ENCODE results near the gene EMC1. TPM values are rescaled to one million over a fixed set of nuclear protein-coding genes. Genes with fewer than 3 reads are reported as not detected.

EMC1 gene
- total and polyA plus RNA-seq, 9 donors = 15.0 to 53.9 (median 34.4) TPM

- H3K4me1 ChIP-seq (ENCODE audit: insufficient read depth) = no peaks in the 10 kb centered on the region
- H3K4me3 ChIP-seq = no peak overlapping the region
- H3K27me3 ChIP-seq = no peaks in the 10 kb centered on the region
- 78 to 86% (median 85%) methylated on average over 11 of the region's 11 CpGs for WGBS, 3 donors
- H3K27ac ChIP-seq = no peak overlapping the region
- DNase-seq = no peak
- H3K9me3 ChIP-seq = no peaks in the 10 kb centered on the region
- intact Hi-C loops (cut with DNase I) = no loop called here
- no peaks in the 10 kb centered on the region for H3K36me3 ChIP-seq
- TF ChIP-seq CTCF (IDR thresholded peaks at IDR 0.05) = no peak
- no peak for TF ChIP-seq EP300 (IDR thresholded peaks at IDR 0.05)
- TF ChIP-seq POLR2A (IDR thresholded peaks at IDR 0.05) = no peak
Observed at GRCh38 chr1:19268445-19268844, 17.1 kb upstream of the EMC1 start.

- no peak overlapping the region for H3K4me3 ChIP-seq
- H3K4me1 ChIP-seq (ENCODE audit: insufficient read depth) = no peaks in the 10 kb centered on the region
- H3K27ac ChIP-seq = no peak overlapping the region
- no peaks in the 10 kb centered on the region for H3K9me3 ChIP-seq
- DNase-seq = no peak
- no peaks in the 10 kb centered on the region for H3K27me3 ChIP-seq
- TF ChIP-seq EP300 (IDR thresholded peaks at IDR 0.05) (no peak), POLR2A (IDR thresholded peaks at IDR 0.05) (no peak), CTCF (IDR thresholded peaks at IDR 0.05) (no peak)
- 84 to 91% (median 91%) methylated on average over 5 of the region's 5 CpGs for WGBS, 3 donors
- intact Hi-C loops (cut with DNase I) = no loop called here
- no peaks in the 10 kb centered on the region for H3K36me3 ChIP-seq
Observed at GRCh38 chr1:19262744-19263143, 11.4 kb upstream of the EMC1 start.

- H3K9me3 ChIP-seq = no peaks in the 10 kb centered on the region
- 50 to 74% (median 62%) methylated on average over 5 of the region's 5 CpGs for WGBS, 3 donors
- H3K36me3 ChIP-seq = no peaks in the 10 kb centered on the region
- H3K4me3 ChIP-seq = no peak overlapping the region
- intact Hi-C loops (cut with DNase I) = no loop called here
- H3K4me1 ChIP-seq (ENCODE audit: insufficient read depth) = no peaks in the 10 kb centered on the region
- no peaks in the 10 kb centered on the region for H3K27me3 ChIP-seq
- no peak overlapping the region for H3K27ac ChIP-seq
- DNase-seq = no peak
- TF ChIP-seq POLR2A (IDR thresholded peaks at IDR 0.05) = no peak
- no peak for TF ChIP-seq EP300 (IDR thresholded peaks at IDR 0.05)
- TF ChIP-seq CTCF (IDR thresholded peaks at IDR 0.05) = no peak
Observed at GRCh38 chr1:19262047-19262446, 10.7 kb upstream of the EMC1 start.

GRCh38 chr1:19260211-19261138 lies 9.2 kb upstream of the EMC1 start:
- TF ChIP-seq CTCF (IDR thresholded peaks at IDR 0.05) = no peak
- no peak for TF ChIP-seq EP300 (IDR thresholded peaks at IDR 0.05)
- TF ChIP-seq POLR2A (IDR thresholded peaks at IDR 0.05) = no peak
- no peaks in the 10 kb centered on the region for H3K4me1 ChIP-seq (ENCODE audit: insufficient read depth)
- no peak for DNase-seq
- H3K9me3 ChIP-seq = no peaks in the 10 kb centered on the region
- WGBS, 3 donors = 58 to 65% (median 60%) methylated on average over 21 of the region's 21 CpGs
- H3K27me3 ChIP-seq = no peaks in the 10 kb centered on the region
- no peaks in the 10 kb centered on the region for H3K36me3 ChIP-seq
- intact Hi-C loops (cut with DNase I) = no loop called here
- H3K27ac ChIP-seq = no peak overlapping the region
- no peak overlapping the region for H3K4me3 ChIP-seq

All from ovary (tissue), 9 donors.